Activated gamma-delta T cell treated with Interleukin-2 at 50 U/mL for 16 hours (primary cell): ENCODE measurements around the gene UBE2Q2.
A peak's percentile ranks its signal among the peaks of the same experiment; 100 is the strongest.
"Not testable (repeated sequence)": the region's sequence is repeated elsewhere in the genome, so short reads cannot be mapped to it uniquely, and the experiment has no call there.

Source experiments
- DNase-seq: peaks from one replicate; pipeline ENCODE4 v3.0.0-alpha.2; 2020

UBE2Q2 gene

GRCh38 chr15:75827691-75828090 lies 15.6 kb upstream of the UBE2Q2 start:
- DNase-seq, result no peak

DNA sequence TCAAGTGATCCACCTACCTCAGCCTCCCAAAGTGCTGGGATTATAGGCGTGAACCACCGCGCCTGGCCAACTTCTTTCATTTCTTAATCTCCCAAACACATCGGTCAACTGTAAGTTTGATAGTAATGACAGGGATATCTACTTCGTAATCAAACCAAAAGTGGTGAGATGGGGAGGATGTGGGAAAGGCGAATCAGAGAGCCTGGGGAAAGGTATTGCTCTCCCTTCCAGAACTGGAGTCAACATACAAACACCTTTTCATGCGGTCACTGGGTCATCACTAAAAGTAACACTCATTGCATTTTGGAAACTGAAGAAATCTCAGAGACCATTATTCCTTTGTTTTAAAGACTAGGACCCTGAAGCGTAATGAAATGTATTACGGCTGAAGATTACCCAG lies 14.8 kb upstream of the UBE2Q2 start:
- DNase-seq, result no peak

DNA sequence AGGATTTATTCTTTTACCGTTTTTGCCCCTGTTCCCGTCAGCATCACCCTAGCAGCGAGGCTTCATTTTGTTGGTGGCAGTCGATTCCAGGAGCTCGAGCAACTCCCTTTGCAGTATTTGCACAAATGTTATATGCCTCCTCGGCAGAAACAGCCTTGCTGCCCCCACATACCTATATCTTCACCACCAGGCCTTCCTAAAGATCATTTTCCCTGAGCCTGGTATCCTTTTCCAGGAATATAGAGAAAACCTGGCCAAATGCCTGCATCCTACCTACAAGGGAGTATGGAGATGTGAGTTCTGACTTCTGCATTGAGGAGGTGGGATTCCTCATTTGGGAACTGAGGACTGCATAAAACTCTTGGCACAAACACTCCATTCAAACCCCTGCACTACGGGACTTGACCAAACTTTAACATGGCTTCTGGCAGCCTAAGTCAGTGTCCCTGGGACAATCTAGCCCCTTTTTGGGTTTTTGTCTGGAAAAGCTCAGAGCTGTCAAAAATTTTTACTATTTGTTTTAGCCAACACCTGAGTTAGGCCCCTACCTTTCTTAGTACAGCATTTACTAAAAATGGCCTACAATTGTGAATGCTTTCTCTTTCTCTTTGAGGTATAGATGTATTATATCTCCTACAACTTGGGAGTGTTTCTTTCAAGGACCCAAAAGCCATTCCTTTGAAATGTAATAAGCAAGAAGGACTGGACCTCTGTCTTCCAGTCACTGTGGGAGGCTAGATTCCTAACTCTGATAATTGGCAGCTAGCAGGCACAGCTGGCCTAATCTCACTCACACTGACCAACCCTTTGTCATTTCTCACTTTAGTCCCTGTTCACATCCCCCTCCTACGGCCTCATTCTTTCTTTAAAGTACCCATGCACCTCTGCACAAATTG lies 12.1 kb upstream of the UBE2Q2 start:
- DNase-seq, result no peak

DNA sequence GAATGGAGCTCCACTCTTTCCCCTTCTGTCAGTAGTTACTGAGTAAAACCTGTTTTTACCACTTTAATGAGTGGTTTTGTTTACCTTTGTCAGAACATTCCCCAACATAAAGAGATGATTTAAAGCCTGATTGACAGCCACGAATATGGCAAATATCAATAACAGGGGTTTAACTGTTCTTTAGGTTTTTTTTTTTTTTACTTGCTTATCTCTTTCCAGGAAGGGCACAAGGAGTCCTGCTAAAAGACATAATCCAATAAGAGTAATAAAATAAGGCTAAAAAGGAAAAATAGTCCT lies 11.5 kb upstream of the UBE2Q2 start:
- DNase-seq, result no peak

DNA sequence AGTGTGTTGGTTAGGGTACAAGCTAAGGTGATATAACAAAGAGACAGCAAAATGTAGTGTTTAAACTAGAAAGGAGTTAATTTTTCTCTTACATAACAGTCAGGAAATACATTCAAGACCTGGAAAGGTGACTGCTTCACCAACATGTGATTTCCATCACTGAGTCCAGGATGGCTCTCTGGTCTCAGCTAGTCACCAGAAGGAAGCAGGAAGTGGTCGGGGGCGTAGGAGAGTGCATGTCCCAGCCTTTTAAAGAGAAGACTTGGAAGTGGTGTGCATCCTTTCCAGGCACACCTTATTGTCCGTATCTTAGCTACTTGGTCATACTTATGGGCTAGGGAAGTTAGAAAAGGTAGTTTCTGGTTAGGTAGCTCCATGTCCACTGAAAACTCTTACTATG lies 11.1 kb upstream of the UBE2Q2 start:
- DNase-seq, result no peak

- no peak for DNase-seq
These were observed 9.2 kb upstream of the UBE2Q2 start for GRCh38 chr15:75834021-75834420.

- DNase-seq, result no peak
These were observed 7.0 kb upstream of the UBE2Q2 start for GRCh38 chr15:75835990-75836958.

DNA sequence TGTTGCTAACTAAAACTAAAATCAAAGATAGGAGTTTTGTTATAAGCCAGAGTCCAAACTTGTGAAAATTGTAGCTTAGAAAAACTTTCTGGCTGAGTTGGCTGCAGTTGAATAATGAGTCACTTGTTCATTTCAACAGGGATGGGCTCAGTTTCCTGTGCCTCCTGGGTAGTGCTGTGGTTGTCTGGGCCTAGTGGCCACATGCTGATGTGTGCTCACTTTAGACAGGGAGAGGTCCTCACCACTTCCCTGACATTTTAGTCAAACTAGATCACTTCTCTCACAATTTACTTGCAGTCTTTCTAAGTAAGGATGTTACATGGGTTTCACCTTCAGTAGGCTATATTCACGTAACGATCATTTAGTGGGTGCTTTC lies 6.3 kb upstream of the UBE2Q2 start:
- DNase-seq, result peak; percentile 50

GRCh38 chr15:75840659-75841058 lies 2.6 kb upstream of the UBE2Q2 start:
- no peak for DNase-seq

DNA sequence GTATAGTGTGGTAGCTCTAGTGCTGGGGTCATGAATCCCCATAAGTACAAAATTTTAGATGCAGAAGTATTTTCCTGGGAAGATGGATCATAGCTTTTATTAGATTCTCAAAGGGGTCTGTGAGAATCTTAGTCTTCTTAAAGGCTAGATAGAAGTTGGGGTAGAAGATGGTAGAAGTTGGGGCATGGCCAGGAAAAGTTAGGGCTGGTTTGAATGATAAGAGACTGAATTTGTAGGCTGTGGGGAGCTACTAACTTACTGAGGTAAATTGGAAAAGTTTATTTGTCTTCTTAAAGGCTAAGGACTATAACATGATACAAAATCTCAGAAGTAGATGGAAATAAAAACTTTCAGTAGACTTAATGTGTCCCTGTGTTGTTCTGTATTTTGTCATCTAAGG lies 1.6 kb upstream of the UBE2Q2 start:
- no peak for DNase-seq

DNA sequence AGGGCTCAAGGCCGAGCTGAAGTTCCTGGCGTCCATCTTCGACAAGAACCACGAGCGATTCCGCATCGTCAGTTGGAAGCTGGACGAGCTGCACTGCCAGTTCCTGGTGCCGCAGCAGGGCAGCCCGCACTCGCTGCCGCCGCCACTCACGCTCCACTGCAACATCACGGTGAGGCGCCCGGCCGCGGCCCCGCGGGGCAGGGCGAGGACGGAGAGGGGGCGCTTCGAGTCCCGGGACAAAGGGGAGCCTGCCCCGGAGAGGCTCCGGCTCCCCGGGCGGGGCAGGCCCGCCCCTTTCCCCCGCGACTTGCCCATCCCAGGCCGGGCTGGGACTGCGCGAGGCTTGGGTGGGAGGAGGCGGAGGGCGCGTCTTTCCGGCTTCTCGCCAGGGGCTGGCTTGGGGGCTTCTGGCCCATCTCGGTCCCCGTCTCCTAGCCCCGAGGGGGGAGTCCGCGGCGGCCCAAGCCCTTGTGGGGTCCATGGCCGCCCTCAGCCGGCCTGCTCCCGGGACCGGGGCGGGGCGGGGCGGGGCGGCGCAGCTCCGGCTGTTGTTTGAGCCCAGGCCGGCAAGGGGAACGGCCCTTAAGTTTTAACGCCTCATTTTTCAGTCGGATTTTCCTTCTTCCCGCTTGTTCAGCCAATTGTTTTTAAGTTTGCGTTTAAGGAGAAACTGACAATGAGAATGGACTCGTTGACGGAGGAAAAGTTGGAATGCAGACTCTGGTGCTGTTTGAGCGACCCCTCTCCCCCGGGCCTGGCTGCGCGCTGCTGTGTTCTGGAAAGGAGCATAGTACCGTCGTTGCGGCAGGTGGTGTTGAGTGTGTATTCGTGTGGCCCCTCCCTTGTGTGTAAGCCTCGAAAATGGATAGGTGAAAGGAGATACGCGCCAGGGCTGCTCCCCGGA lies 683 bp downstream of the UBE2Q2 start:
- peak; percentile 45 for DNase-seq

DNA sequence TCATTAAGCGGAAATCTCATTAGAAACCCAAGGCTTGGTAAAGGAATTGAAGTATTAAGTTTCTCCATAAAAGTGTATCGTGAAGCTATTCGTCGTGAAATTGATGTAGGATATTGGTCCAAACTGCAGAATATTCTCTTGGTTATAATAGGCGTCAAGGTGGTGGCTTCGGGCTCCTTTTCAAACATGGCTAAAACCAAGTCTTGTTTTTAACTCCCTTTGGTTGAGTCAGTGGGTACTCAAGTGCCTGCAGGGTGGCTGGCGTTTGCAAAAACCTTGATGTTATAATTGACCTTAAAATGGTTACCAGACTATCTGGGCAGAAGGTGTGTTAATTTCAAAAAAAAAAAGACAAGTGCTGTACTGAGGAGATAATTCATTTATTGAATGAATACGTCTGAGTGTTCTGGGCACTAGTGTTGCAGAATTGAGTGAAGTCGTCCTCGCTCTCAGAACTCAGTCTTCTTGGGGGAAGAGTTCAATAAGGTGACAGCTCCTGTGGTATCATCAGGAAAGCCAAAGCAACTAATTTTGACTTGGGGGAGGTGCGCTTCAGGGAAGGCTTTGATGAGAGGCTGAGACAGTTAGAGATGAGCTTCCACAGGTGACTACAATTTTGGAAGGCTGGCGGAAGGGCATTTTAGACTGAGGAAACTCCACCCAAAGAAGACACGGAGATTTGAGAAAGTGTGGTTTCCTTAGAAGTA lies 1.5 kb downstream of the UBE2Q2 start:
- DNase-seq, result no peak

GRCh38 chr15:75849167-75849566 lies 5.9 kb downstream of the UBE2Q2 start:
- no peak for DNase-seq

GRCh38 chr15:75850708-75851107 lies 7.5 kb downstream of the UBE2Q2 start:
- DNase-seq, result no peak

DNA sequence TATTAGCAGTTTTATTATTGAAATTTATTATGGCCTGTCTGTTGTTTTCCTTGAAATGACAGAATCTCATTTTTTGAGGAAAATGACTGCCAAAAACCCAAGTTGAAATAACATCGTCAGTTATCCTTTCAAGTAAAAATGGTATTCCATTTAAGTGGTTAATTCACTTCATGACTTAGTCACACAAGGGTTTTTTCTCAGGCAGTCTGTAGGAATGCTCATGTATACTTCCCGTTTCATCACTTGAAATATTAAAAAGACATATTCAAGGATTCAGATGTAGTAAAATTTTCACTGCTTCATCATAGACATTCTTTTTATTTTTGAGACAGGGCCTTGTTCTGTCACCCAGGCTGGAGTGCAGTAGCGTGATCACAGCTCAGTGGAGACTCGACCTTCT lies 8.3 kb downstream of the UBE2Q2 start:
- not testable (repeated sequence) for DNase-seq

GRCh38 chr15:75857886-75858285 lies 14.6 kb downstream of the UBE2Q2 start:
- DNase-seq, result no peak

GRCh38 chr15:75861750-75862402 lies 18.6 kb downstream of the UBE2Q2 start:
- no peak for DNase-seq

GRCh38 chr15:75862796-75863195 lies 19.5 kb downstream of the UBE2Q2 start:
- no peak for DNase-seq

DNA sequence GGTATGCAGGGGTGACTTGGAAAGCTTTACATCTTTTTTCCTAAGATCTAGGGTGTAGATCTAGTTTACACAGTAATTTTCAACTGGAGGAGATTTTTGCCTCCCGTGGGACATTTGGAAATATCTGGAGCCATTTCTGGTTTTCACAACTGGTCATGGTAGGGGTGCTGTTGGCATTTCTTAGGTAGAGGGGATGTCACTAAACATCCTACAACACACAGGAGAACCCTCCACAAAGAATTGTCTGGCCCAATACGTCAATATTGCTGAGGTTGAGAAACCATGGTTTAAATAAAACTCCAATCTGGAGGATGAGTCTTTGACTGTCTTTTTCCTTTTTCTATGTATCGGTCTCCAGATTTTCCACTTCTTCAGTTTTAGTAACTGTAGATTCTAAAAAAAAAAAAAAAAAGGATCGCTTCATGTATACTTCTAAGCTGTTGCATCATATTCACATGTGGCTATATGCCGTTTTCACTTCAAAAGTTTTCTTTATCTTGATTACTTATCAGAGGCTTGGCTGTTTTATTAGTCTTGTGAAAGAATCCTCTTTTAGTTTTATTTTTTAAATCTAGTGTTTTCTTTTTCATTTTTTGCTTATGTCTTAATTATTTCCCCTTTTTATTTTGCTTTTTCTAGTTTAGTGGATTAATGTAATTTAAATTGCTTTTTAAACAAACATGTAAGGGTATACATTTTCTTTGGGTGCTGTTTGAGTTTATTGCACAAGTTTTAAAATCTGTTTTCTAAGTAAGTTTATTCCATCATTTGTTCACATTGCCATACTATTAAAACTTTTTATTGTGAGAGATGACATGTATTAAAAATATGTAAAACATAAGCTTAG lies 21.2 kb downstream of the UBE2Q2 start:
- DNase-seq, result no peak

DNA sequence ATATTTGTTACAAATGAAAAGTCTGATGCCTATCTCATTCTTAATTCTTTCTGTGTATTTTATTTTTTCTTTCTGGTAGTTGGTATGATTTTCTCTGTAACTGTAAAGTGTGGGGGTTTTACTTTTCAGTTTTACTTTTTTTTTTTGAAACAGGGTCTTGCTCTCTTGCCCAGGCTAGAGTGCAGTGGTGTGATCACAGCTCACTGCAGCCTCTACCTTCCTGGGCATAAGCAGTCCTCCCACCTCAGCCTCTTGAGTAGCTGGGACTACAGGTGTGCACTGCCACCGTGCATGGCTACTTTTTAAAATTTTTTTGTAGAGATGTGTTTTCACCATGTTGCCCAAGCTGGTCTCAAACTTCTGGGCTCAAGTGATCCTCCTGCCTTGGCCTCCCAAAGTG lies 22.8 kb downstream of the UBE2Q2 start:
- DNase-seq, result not testable (repeated sequence)

DNA sequence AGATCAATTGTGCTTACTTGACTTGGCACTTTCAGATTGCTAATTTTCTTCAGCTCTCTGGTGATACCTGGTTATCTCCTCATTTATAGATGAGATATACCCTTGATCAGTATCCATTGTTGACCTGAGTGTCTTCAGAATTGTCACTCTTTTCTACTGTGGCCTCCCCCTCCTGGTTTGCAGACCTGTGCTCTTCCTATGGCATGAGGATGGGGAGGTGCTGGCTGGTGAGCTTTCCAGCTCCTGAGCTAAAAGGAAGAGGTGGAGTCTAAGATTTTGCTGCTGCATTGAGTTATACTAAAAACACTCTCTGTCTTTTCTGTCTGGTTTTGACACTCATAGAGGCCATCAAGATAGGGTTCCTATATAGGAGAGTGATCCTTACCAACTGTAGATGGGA lies 23.7 kb downstream of the UBE2Q2 start:
- no peak for DNase-seq
